Measurements from ENCODE around the gene UFD1.

DNA sequence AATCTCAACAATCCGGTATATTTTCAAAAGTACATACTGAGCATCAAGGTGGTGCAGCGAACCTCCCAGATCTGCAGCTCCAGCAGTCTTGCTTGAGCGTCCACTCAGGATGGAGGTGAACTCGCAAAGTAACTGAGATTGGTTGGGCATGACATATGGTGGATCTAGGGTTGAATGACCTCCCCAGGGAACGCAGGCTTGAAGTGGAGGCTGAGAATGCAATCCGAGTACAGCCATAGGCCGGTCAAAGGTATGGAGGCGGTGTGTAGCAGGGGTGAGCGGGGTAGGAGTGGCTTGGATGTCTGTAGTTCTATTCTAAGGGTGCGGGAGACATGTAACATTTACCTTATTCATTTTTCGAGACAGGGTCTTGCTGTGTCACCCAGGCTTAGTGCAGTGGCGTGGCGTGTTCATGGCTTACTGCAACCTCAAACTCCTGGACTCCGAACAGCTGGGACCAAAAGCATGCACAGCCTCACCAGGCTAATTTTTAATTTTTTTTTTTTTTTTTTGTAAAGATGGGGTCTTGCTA, 30.9 kb downstream of the UFD1 start:
- TF ChIP-seq, protein P1, sequence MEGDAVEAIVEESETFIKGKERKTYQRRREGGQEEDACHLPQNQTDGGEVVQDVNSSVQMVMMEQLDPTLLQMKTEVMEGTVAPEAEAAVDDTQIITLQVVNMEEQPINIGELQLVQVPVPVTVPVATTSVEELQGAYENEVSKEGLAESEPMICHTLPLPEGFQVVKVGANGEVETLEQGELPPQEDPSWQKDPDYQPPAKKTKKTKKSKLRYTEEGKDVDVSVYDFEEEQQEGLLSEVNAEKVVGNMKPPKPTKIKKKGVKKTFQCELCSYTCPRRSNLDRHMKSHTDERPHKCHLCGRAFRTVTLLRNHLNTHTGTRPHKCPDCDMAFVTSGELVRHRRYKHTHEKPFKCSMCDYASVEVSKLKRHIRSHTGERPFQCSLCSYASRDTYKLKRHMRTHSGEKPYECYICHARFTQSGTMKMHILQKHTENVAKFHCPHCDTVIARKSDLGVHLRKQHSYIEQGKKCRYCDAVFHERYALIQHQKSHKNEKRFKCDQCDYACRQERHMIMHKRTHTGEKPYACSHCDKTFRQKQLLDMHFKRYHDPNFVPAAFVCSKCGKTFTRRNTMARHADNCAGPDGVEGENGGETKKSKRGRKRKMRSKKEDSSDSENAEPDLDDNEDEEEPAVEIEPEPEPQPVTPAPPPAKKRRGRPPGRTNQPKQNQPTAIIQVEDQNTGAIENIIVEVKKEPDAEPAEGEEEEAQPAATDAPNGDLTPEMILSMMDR (IDR thresholded peaks at IDR 0.05) = no peak
- no peak for TF ChIP-seq POLR2A (IDR thresholded peaks at IDR 0.05)
- TF ChIP-seq POLR2AphosphoS5 (IDR thresholded peaks at IDR 0.05) = no peak
